Measurements from ENCODE around the gene SLTM.
"Not testable (repeated sequence)": the region's sequence is repeated elsewhere in the genome, so short reads cannot be mapped to it uniquely, and the experiment has no call there.

SLTM gene

DNA sequence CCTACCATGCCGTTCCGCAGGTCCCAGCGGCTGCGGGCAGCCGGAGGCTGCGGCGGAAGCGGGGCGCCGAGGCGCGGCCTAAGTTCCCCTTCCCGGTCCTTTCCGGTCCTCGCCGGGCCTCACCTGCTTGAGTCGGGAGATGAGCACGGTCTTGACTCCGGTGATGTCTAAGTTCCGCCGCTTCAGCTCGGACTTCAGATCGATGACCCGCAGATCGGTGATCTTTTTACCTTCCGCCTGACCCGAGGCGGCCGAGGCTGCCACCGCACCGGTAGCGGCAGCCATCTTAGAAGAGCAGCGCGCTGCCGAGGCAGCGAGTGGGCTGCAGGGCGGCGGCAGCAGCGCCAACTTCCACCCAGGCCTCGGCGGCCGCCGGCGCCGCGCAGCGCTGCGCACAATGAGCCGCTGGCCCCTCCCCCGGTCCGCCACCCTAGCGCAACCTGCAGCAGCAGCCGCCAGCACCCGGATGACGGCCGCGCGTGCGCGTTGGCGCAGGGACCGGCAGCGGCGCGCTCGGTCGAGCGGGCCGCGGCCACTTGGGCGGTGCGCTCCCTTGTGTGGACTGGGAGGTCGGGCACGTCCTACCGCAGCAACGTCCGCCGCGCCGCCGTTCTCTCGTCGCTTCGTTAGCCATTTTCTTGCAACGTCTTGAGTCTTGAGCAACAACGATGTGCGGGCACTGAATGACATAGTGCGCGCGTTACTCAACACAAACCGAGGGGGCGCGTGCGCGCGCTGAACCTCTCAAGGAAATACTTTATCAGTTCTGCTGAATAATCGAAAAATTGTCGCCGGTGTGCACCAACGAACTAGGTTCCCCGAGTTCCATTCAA, at the start of gene SLTM:
TSS of gene SLTM (minus strand) at position 399 of the 833 bp plus-strand sequence. CDS start at position 285, 114 bp downstream.
- peak; percentile 97 for DNase-seq

GRCh38 chr15:58983261-58983660, 49.8 kb upstream of the SLTM start:
- no peak for DNase-seq

DNA sequence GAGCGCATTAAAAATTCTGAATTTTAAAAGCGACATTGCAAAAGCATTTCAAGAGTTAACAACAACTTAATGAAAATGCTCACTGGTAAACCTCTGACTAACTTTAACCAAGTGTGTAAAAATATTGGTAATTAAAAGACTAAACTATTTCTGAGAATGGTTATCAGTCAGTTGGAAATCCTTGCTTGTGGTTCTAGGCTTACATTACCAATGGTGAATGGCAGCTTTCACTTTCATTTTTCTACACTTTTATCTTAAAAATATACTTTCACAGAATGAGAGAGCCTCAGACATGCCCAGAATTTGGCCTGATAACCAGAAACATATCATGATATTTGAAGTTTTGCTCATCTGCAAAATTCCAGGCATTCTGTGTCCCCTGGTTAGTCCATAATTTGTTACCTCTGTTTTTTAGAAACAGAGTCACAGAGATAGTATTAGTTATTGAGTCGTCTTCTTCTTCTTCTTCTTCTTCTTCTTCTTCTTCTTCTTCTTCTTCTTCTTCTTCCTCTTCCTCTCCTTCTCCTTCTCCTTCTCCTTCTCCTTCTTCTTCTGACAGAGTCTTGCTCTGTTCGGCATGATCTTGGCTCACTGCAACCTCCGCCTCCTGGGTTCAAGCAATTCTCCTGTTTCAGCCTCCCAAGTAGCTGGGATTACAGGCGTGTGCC, 48.5 kb upstream of the SLTM start:
- DNase-seq: no peak

- DNase-seq: no peak
Measured at GRCh38 chr15:58980351-58980939, 47.0 kb upstream of the SLTM start.

DNA sequence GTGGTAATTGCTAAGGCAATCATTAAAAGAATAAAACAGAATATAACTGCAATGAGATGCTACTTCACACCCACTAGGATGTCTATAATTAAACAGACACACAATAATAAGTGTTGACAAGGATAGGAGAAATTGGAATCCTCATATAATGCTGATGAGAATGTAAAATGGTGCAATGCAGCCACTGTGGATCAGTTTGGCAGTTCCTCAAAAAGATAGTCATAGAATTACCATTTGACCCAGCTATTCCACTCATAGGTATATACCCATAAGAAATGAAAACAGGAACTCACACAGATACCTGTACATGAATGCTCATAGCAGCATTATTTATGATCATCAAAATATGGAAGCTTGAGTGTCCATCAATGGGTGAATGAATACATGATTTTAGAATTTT, 44.4 kb upstream of the SLTM start:
- no peak for DNase-seq

DNA sequence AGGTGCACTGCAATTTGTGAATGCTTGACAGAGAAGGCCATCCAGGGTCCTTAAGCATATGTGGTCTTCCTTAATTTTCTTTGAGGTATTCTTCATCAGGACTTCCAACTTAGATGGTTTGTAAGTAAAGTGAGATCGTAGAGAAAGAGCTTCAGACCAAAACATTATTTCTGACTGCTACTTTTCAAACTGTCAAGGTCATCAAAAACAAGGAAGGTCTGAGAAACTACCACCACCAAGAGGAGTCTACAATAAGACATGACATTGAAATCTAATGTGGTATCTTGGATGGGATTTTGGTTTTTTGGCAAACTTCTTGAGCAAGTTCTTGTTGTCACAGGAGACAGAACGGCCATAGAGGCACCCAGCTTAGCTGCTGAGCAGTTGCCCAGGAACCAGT, 34.0 kb upstream of the SLTM start:
- DNase-seq: no peak

DNA sequence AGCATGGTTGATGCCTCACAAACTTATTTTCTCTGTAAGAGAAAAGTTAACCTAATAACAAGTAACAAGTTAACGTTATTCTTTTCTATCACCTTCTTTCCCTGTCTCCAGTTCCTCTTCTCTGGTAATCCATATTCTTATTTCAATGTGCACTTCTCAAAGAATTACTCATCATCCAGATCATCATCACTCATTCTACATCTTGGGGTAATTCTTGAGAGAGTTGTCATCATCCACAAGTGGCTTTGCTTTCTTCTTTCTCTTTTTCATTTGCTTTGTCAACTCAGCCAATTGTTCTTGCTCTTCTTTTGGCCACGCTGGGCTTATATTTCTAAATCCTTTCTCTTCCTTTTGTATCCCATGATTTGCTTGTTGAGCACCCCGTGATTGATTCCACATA, 33.2 kb upstream of the SLTM start:
- DNase-seq: no peak

GRCh38 chr15:58962662-58963565, 29.4 kb upstream of the SLTM start:
- no peak for DNase-seq

DNA sequence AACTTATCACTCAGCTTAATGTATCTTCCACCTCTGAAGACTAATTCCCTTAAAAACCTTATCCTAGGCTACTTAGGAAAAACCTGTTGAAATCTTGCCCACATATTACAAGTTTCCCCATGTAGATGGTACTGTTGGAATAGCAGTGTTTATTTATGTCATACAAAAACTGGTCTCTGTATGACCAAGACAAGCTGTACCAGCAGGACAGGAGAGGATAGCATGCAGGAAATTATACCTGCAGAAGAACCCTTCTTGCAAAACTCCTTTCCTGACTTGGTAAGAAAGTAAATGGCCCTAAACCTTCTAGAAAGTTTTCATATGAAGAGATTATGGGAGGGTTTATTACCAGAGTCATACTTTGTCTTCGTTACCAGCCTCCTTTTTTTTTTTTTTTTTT, 28.7 kb upstream of the SLTM start:
- DNase-seq: no peak

- no peak for DNase-seq
Measured at GRCh38 chr15:58958811-58959210, 25.3 kb upstream of the SLTM start.

DNA sequence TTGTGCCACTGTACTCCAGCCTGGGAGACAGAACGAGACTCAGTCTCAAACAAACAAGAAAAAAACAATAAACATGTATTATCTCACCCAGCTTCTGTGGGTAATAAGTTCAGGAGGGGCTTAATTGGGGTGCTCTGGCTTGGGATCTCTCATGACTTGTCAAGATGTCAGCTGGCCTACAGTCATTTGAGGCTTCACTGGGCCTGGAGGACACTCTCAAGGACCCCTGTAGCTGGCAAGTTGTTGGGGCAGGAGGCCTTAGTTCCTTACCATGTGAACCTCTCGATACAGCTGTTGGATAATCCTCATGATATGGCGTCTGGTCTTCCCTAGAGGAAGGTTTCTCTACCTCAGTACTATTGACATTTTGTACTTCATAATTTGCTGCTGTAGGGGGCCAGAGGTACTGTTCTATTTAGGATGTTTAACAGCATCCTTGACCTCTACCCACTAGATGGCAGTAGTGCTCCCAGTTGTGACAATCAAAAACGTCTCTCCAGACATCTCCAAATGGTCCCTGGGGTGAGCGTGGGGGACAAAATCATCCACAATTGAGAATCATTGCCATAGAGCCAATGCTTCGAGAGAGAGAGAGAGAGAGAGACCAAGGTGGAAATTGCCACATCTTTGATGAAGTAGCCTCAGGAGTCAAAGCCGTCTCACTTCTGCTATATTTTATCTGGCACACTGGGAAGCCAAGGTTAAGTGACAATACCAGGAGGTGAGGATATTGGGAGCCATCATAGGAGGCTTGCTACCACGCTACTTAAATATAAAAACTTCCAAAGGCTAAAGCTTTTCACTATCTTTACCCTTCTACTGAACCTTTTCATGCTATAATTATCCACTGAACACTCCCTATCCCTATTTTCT, 23.9 kb upstream of the SLTM start:
- DNase-seq: peak; percentile 73

DNA sequence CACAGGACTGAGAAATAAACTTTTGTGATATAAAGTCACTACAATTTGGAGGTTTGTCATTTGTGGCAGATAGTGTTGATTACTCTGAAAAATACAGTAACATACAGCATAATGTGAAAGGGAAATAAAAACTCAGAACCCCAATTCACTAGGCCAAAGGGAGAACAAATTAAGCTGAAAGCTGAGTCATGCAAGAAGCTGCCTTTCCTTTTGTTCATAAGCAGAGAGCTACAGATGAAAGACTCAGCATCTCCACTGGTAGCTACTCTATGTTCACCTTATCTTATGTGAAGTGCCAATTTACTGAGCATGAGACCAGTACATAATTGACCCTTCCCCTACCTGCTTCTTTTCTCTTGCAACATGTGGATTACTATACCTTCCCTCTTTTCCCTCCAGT, 19.3 kb upstream of the SLTM start:
- DNase-seq: no peak

DNA sequence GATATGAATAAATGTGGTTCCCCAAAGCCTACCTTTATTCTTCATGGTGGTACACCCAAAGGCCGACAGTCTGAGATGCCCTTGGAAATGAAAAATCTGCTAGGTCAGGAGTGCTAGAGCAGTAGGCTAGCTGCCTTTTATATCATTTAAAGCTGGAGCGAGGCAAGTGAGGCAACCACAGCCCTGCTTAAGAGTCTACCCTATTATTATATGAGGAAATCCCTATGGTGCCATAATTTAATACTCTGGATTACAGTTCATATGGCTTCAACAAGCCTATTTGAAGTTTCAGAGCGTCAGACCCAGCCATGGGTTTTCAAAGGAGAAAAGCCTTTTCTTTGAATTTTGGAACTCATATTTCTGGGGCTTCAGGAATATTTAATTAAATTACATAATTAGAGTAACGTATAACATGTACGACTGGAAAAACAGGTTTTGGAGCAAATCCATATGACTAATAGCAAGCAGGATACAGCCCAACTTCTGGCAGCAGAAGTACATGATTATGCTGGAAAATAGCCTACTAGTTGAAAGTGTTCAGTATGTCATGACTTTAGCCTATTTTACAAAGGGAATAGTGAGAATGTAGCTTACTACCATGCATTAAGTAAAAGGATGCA, 18.0 kb upstream of the SLTM start:
- no peak for DNase-seq

DNA sequence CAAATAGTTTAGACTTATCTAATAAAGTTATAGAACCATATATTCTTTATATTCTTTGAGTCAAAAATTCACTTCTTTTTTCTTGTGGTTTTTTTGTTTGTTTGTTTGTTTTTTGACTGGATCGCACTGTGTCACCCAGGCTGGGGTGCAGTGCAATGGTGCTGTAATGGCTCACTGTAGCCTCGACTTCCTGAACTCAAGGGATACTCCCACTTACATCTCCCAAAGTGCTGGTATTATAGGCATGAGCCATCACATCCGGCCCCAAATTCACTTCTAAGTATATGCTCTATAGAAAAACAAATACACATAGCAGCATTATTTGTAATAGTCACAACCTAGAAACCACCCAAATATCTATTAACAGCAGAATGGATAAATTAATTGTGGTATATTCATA, 13.7 kb upstream of the SLTM start:
- no peak for DNase-seq

DNA sequence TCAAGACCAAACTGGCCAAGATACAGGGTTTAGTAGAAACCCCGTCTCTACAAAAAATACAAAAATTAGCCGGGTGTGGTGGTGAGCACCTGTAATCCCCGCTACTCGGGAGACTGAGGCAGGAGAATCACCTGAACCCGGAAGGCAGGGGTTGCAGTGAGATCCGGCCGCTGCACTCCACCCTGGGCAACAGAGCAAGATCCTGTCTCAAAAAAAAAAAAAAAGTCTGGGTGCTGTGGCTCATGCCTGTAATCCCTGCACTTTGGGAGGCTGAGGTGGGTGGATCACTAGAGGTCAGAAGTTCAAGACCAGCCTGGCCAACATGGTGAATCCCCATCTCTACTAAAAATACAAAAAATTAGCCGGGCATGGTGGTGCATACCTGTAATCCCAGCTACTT, 1.5 kb upstream of the SLTM start:
- not testable (repeated sequence) for DNase-seq

DNA sequence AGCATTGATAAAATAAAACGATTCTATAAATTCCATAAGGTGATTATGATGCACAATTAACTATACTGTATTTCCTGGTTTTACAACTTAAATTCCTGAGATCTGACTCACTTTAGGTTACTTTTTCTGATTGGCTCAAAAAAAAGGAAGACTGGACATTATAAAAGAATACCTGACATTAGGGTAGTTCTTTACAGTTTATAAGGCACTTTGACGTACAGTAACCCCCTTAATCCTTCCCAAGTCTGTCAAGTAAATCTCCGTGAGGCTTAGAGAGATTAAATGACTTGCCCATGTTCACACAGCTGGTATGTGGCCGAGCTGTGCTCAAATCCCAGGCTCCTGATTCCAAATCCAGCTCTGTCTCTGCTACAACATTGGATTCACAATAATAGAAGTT, 1.0 kb upstream of the SLTM start:
- DNase-seq: no peak

DNA sequence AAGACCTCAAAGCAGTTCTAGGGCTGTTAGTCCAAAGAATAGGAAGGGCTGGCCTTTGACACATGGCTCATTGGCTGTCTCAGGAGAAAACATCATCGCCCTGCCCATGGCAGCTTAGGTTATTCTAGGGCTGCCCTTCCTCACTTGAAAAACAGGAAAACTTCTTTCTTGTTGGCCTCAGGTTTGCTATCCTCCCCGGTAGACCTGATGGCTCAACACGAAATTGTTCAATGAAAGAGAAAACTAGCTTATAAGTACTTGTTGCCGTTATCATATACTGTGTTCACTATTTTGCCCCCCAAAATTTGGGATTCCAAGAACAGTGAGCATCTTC, 602 bp upstream of the SLTM start:
- no peak for DNase-seq

DNA sequence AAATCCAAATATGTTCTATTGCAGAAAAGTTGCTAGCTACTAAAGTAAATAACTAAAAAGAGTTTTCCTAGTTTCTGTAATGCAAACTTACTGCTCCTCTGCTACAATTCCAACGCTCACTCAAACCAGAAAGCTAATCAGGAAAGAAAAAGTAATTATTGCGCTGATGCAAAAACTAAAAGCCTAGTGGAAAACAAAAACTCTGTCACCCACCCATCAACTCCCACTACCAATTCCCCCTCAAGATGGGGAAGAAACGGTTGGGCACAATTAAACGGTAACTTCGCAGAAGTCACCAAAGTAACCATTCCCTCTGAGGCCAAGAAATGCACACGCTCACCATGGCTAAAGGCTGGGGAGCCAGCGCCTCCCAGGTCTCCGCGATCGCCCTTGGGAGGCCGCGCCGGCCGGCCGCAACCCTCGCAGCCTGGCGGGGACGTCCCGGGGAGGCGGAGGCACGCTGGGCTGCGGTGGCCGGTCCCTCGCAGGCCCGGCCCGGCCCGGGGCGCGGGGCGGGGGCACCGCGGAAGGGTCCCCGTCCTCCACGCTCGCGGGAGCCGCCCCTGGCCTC, 684 bp downstream of the SLTM start:
- no peak for DNase-seq

DNA sequence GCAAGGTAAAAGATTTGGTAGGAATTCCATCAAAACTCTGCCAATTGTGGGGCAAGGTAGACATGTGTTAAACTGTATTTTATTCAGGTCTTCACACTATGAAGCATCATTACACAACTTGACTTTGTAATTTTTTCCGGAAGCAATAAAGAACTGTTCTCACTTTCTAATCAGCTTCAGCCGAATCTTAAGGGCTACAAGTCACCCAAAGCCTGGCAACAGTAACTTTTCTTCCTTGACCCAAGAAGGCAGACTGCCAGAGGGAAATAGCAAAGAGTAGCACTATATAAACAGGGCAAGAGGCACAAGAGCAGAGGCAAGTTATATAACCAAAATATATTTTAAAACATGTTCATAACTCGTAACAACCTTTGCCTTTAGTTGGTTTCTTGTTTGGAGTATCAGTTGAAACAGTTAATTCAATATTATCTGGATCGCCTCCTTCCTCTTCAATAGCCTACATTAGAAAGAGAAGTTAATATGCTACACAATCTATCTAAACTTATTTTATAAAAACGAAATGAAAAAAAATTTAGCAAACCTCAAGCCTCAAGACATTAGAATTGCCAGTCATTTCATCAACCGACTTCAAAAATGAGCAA, 1.4 kb downstream of the SLTM start:
- DNase-seq: no peak

GRCh38 chr15:58929891-58930416, 3.5 kb downstream of the SLTM start:
- DNase-seq: no peak

DNA sequence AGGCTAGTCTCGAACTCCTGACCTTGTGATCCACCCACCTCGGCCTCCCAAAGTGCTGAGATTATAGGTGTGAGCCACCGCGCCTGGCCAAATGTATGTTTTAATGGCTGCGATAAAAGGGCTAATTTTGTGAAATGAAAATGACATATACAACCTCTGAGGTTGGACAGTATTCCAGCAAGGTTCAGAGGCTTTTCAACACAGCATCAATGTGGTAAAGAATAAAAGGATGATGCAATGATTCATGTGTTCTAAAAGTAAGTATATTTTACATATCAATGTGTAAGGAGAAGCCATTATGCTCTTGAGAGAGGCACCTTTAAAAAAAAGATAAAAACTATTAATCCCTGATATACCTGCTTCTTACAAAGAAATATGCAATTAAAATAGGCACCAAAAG, 6.7 kb downstream of the SLTM start:
- DNase-seq: no peak
